ENCODE measurements around the gene TMIGD1.

DNA sequence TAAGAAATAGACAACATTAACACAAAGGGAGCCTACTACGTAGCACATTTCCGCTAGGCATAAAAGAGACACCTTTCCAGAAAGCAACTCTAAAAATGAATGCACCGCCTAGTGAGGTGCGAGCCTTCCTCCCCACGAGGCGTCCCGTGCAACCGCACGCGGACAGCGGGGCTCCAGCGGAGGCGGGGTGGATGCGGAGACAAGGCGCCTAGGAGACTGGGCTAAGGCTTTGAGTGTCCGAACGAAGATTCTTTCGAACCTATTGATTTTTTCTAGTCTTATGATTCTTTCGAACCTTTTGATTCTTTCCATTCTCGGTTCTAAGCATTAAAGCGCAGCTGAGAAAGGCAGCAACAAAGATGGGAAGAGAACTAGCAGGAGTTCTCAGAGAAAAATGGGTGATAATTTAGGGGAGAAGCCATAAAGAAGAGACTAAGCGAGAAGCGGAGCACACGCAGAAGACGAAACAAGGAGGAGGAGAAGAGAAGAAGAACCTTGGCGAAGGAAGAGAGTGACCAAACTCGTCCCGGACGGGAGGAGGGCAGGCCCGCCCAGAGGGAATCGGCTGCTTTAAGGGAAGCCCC lies 44.5 kb upstream of the TMIGD1 start:
- TF ChIP-seq POLR2A (IDR thresholded peaks at IDR 0.05; ENCODE audit: low read depth, low read length): no peak
- TF ChIP-seq GATA2 (IDR thresholded peaks at IDR 0.05; ENCODE audit: insufficient read depth, insufficient read length, low read depth, low read length): no peak
